H1 (cell line): Measurements from ENCODE around the gene SLC1A1. TPM values are rescaled to one million over a fixed set of nuclear protein-coding genes. Genes with fewer than 3 reads are reported as not detected.

Experiments
- CTCF ChIA-PET: fragments of 300-600 bp; sonication (Branson Sonifier 250); formaldehyde crosslinking; loops from one replicate; lab custom pipeline; 2021; ENCODE audit not compliant: partially characterized antibody; lab: Charles Lee
- POLR2A ChIA-PET: fragments of 300-600 bp; sonication (Branson Sonifier 250); formaldehyde crosslinking; loops from one replicate; lab custom pipeline; 2021; ENCODE audit warnings: inconsistent platforms; ENCODE audit not compliant: partially characterized antibody; lab: Charles Lee
- DNase-seq, 2 experiments: peaks; one replicate each; pipeline versions ENCODE4 v3.0.0 to v3.0.0-alpha.2; 2010 to 2022; ENCODE audit warnings: low spot score in 2 of 2, low read depth in 1 of 2, mixed read lengths in 1 of 2
- FAIRE-seq: peaks from 2 replicates; lab custom pipeline; 2011; peaks lifted over from hg19 to GRCh38; lab: Jason Lieb, UNC
- H2AFZ ChIP-seq: 2 replicates; pipeline ENCODE4 v1.8.1; 2012; ENCODE audit warnings: low read length, inconsistent platforms
- H2AK5ac ChIP-seq: 2 replicates; pipeline ENCODE4 v1.6.1; 2013; ENCODE audit warnings: low read depth, low read length
- H2BK120ac ChIP-seq: replicated peaks from 2 replicates; pipeline ENCODE3; 2013; ENCODE audit warnings: low read depth, low read length, inconsistent platforms
- H2BK12ac ChIP-seq: 2 replicates; pipeline ENCODE4 v1.6.1; 2013; ENCODE audit warnings: low read depth, low read length
- H2BK15ac ChIP-seq: 2 replicates; pipeline ENCODE4 v1.6.1; 2013; ENCODE audit warnings: low read length
- H2BK20ac ChIP-seq: 2 replicates; pipeline ENCODE4 v1.6.1; 2013; ENCODE audit warnings: low read length
- H2BK5ac ChIP-seq: 2 replicates; pipeline ENCODE4 v1.6.1; 2013; ENCODE audit warnings: low read depth, low read length
- H3K14ac ChIP-seq: 2 replicates; pipeline ENCODE4 v1.6.1; 2013; ENCODE audit warnings: inconsistent platforms; ENCODE audit not compliant: insufficient read length
- H3K18ac ChIP-seq: 2 replicates; pipeline ENCODE4 v1.6.1; 2013; ENCODE audit warnings: low read length; ENCODE audit errors: extremely low read depth
- H3K23ac ChIP-seq: 2 replicates; pipeline ENCODE4 v1.6.1; 2013; ENCODE audit warnings: inconsistent platforms; ENCODE audit not compliant: insufficient read length
- H3K23me2 ChIP-seq: 2 replicates; pipeline ENCODE4 v1.6.1; 2013; ENCODE audit warnings: low read depth, low read length
- H3K27ac ChIP-seq: 2 replicates; pipeline ENCODE4 v1.6.1; 2011; ENCODE audit warnings: low read depth, low read length, inconsistent platforms
- H3K27me3 ChIP-seq, 4 experiments: replicated peaks in 1 of 4; 1 replicate in 1 of 4; 2 replicates in 3 of 4; pipeline versions ENCODE4 v1.6.1 to v1.8.1; 2011 to 2013; ENCODE audit warnings: low read length in 3 of 4, mild to moderate bottlenecking in 3 of 4, inconsistent platforms in 2 of 4, mixed read lengths in 2 of 4, moderate library complexity in 1 of 4; ENCODE audit not compliant: control insufficient read depth in 3 of 4, insufficient read depth in 3 of 4; ENCODE audit errors: extremely low read depth in 1 of 4
- H3K36me3 ChIP-seq, 4 experiments: 2 replicates each; pipeline versions ENCODE4 v1.6.1 to v1.8.1; 2011 to 2013; ENCODE audit warnings: mild to moderate bottlenecking in 4 of 4, low read length in 3 of 4, moderate library complexity in 2 of 4, control low read depth in 1 of 4, inconsistent platforms in 1 of 4; ENCODE audit not compliant: insufficient read depth in 4 of 4, control insufficient read depth in 2 of 4
- H3K4ac ChIP-seq: replicated peaks from 2 replicates; pipeline ENCODE3; 2013; ENCODE audit warnings: low read length, low read depth, mixed read lengths, inconsistent platforms; ENCODE audit not compliant: insufficient read length
- H3K4me1 ChIP-seq, 4 experiments: replicated peaks in 1 of 4; 1 replicate in 1 of 4; 2 replicates in 3 of 4; pipeline versions ENCODE4 v1.6.1 to v1.8.1; 2011 to 2013; ENCODE audit warnings: low read length in 3 of 4, inconsistent platforms in 2 of 4, mixed read lengths in 1 of 4; ENCODE audit not compliant: insufficient read depth in 4 of 4, control insufficient read depth in 3 of 4
- H3K4me2 ChIP-seq, 2 experiments: 2 replicates each; pipeline versions ENCODE4 v1.6.1 to v1.8.1; 2011 to 2013; ENCODE audit warnings: low read depth in 2 of 2, low read length in 2 of 2, control low read depth in 1 of 2, inconsistent platforms in 1 of 2, mild to moderate bottlenecking in 1 of 2; ENCODE audit not compliant: insufficient read depth in 1 of 2
- H3K4me3 ChIP-seq, 4 experiments: fragments of 200-600, 300-600 bp in 1 of 4; sonication (generic), shearing (Covaris generic), sonication (Bioruptor Twin) in 1 of 4; 2 replicates each; pipeline versions ENCODE4 v1.5.1 to v1.8.1; 2011 to 2016; ENCODE audit warnings: low read length in 4 of 4, low read depth in 3 of 4, control low read depth in 2 of 4, inconsistent platforms in 2 of 4, mild to moderate bottlenecking in 2 of 4, mixed read lengths in 1 of 4, moderate library complexity in 1 of 4; ENCODE audit not compliant: insufficient read depth in 2 of 4; ENCODE audit errors: extremely low read depth in 1 of 4
- H3K56ac ChIP-seq: replicated peaks from 2 replicates; pipeline ENCODE3; 2013; ENCODE audit warnings: low read depth, mild to moderate bottlenecking, mixed read lengths, low read length, inconsistent platforms; ENCODE audit not compliant: insufficient read length
- H3K79me1 ChIP-seq: 2 replicates; pipeline ENCODE4 v1.6.1; 2013; ENCODE audit warnings: low read depth, low read length, control low read depth
- H3K79me2 ChIP-seq, 2 experiments: 2 replicates each; pipeline versions ENCODE4 v1.6.1 to v1.8.1; 2012 to 2013; ENCODE audit warnings: low read length in 2 of 2, mild to moderate bottlenecking in 2 of 2, inconsistent platforms in 1 of 2; ENCODE audit not compliant: insufficient read depth in 2 of 2, control insufficient read depth in 1 of 2
- H3K9ac ChIP-seq, 4 experiments: replicated peaks in 1 of 4; 1 replicate in 1 of 4; 2 replicates in 3 of 4; pipeline versions ENCODE4 v1.6.1 to v1.8.1; 2011 to 2013; ENCODE audit warnings: low read depth in 3 of 4, low read length in 3 of 4, control low read depth in 2 of 4, mild to moderate bottlenecking in 2 of 4, moderate library complexity in 2 of 4, inconsistent platforms in 1 of 4; ENCODE audit errors: extremely low read depth in 1 of 4
- H3K9me3 ChIP-seq, 2 experiments: 2 replicates each; pipeline versions ENCODE4 v1.6.1 to v1.8.1; 2012 to 2013; ENCODE audit warnings: mild to moderate bottlenecking in 2 of 2, moderate library complexity in 2 of 2, control low read depth in 1 of 2, inconsistent platforms in 1 of 2, low read depth in 1 of 2, low read length in 1 of 2, mixed read lengths in 1 of 2; ENCODE audit not compliant: insufficient read depth in 2 of 2
- H4K20me1 ChIP-seq, 2 experiments: replicated peaks in 1 of 2; 2 replicates each; pipeline versions ENCODE3 to v1.8.1; 2011 to 2013; ENCODE audit warnings: inconsistent platforms in 2 of 2, low read length in 2 of 2, mild to moderate bottlenecking in 1 of 2; ENCODE audit not compliant: insufficient read depth in 2 of 2, control insufficient read depth in 1 of 2
- H4K5ac ChIP-seq: 2 replicates; pipeline ENCODE4 v1.6.1; 2013; ENCODE audit warnings: low read length, low read depth, mixed read lengths, inconsistent platforms; ENCODE audit not compliant: insufficient read length
- H4K8ac ChIP-seq: 2 replicates; pipeline ENCODE4 v1.8.0; 2013; ENCODE audit warnings: mild to moderate bottlenecking, moderate library complexity, low read length, inconsistent platforms; ENCODE audit not compliant: insufficient read depth; ENCODE audit errors: extremely low read depth
- H4K91ac ChIP-seq: replicated peaks from 2 replicates; pipeline ENCODE3; 2013; ENCODE audit warnings: low read length, mixed read lengths, inconsistent platforms; ENCODE audit not compliant: insufficient read length
- BACH1 ChIP-seq: IDR thresholded peaks from 2 replicates; pipeline ENCODE4 v1.6.1; 2012; ENCODE audit warnings: low read length, improper control_type of control experiment
- CEBPB ChIP-seq: IDR thresholded peaks from 2 replicates; pipeline ENCODE4 v1.6.1; 2012; ENCODE audit warnings: low read depth, low read length
- GABPA ChIP-seq: IDR thresholded peaks from 2 replicates; pipeline ENCODE4 v1.6.1; 2011; ENCODE audit warnings: mild to moderate bottlenecking, low read length, moderate library complexity, borderline replicate concordance; ENCODE audit not compliant: insufficient read depth
- MAFK ChIP-seq: IDR thresholded peaks from 2 replicates; pipeline ENCODE4 v1.6.1; 2012; ENCODE audit warnings: low read depth, mild to moderate bottlenecking, improper control_type of control experiment, low read length
- PHF8 ChIP-seq: fragments of 200-600 bp; sonication (generic); conservative IDR thresholded peaks from 2 replicates; pipeline ENCODE4 v1.7.1; 2012; ENCODE audit warnings: low read depth, mild to moderate bottlenecking, inconsistent platforms, low read length, moderate library complexity
- RNF2 ChIP-seq: fragments of 200-900, 300-1000 bp; sonication (generic); IDR thresholded peaks from 2 replicates; pipeline ENCODE4 v1.7.1; 2016; ENCODE audit warnings: borderline replicate concordance, low read depth, mild to moderate bottlenecking, antibody characterized with exemption, low read length; ENCODE audit not compliant: poor library complexity, severe bottlenecking; ENCODE audit errors: missing control alignments
- RXRA ChIP-seq: IDR thresholded peaks from 2 replicates; pipeline ENCODE4 v1.6.1; 2011; ENCODE audit warnings: low read depth, mild to moderate bottlenecking, low read length, moderate library complexity; ENCODE audit not compliant: insufficient read depth
- YY1 ChIP-seq: IDR thresholded peaks from 2 replicates; pipeline ENCODE4 v1.6.1; 2011; ENCODE audit warnings: low read depth, mild to moderate bottlenecking, low read length
- WGBS, 2 experiments: shearing (Covaris generic) in 1 of 2; methylation state at CpG; one replicate each; pipeline versions ENCODE4 v1.1.6 to v1.1.7; 2013 to 2015; ENCODE audit warnings: low lambda C conversion rate in 2 of 2, mixed read lengths in 2 of 2, inconsistent platforms in 1 of 2, low coverage in 1 of 2, missing lambda C conversion rate in 1 of 2; ENCODE audit not compliant: insufficient replicate concordance in 2 of 2, insufficient coverage in 1 of 2, insufficient read length in 1 of 2; ENCODE audit errors: extremely low coverage in 1 of 2, missing lambda C conversion rate in 1 of 2; 5-methylcytosine and 5-hydroxymethylcytosine counted together
- polyA plus RNA-seq, 7 experiments: library from polyadenylated mRNA; depleted of rRNA in 3 of 7; stranded (reverse) in 5 of 7; unstranded in 2 of 7; fragments of >200 nt in 5 of 7; fragments of 200-250 nt in 2 of 7; gene quantifications; 1 replicate in 5 of 7; 2 replicates in 1 of 7; 4 replicates in 1 of 7; pipeline versions ENCODE4 v1.2.1 to v1.2.3, GENCODE V29; 2011 to 2013; ENCODE audit warnings: missing spikeins in 2 of 7, mixed read lengths in 2 of 7
- total RNA-seq: library from RNA; stranded (reverse); fragmentation: NEBNext Ultra II Directional; extraction: Animal tissue kit (Norgen Biotek cat#: 25700); gene quantifications from 2 replicates; pipeline ENCODE4 v1.2.1, GENCODE V29; 2021
- TF ChIP-seq, protein P1 (sequence below), 3 experiments: IDR thresholded peaks; 1 replicate in 2 of 3; 2 replicates in 1 of 3; pipeline versions ENCODE4 v1.5.1 to v1.6.1; 2011; ENCODE audit warnings: low read length in 3 of 3, mild to moderate bottlenecking in 3 of 3, inconsistent platforms in 2 of 3, low read depth in 1 of 3, moderate library complexity in 1 of 3; ENCODE audit not compliant: insufficient read depth in 1 of 3; ENCODE audit errors: control extremely low read depth in 1 of 3

SLC1A1 gene
- total and polyA plus RNA-seq, 2 of the 8 experiments (the other 6 are each of a cell fraction or from before 2014, with no cell fraction given) = 4.7 to 11.7 TPM

- Histone ChIP-seq H3K23me2 (no peaks in the 10 kb centered on the region), H4K5ac (no peak overlapping the region), H3K27me3 (no peaks in the 10 kb centered on the region), H3K27ac (no peak overlapping the region), H3K4me2 (no peak overlapping the region), H3K4me1 (no peaks in the 10 kb centered on the region), H3K9ac (no peak overlapping the region), H3K36me3 (no peaks in the 10 kb centered on the region), H3K4ac (no peak overlapping the region), H2BK12ac (no peak overlapping the region), H4K8ac (no peak overlapping the region), H3K4me3 (no peak overlapping the region), H2AFZ (no peak overlapping the region), H2AK5ac (no peak overlapping the region), H3K56ac (no peak overlapping the region), H4K20me1 (no peaks in the 10 kb centered on the region), H3K79me2 (no peaks in the 10 kb centered on the region), H3K18ac (no peak overlapping the region), H3K79me1 (no peaks in the 10 kb centered on the region), H3K23ac (no peak overlapping the region), H2BK20ac (no peak overlapping the region), H3K14ac (no peak overlapping the region), H2BK120ac (no peak overlapping the region), H4K91ac (no peak overlapping the region), H2BK5ac (no peak overlapping the region), H3K9me3 (no peaks in the 10 kb centered on the region), H2BK15ac (no peak overlapping the region)
- DNase-seq = no peak
- ChIA-PET CTCF (no interaction called here), POLR2A (no interaction called here)
- TF ChIP-seq RNF2 = no peak
- TF ChIP-seq GABPA = no peak
- TF ChIP-seq, protein P1, sequence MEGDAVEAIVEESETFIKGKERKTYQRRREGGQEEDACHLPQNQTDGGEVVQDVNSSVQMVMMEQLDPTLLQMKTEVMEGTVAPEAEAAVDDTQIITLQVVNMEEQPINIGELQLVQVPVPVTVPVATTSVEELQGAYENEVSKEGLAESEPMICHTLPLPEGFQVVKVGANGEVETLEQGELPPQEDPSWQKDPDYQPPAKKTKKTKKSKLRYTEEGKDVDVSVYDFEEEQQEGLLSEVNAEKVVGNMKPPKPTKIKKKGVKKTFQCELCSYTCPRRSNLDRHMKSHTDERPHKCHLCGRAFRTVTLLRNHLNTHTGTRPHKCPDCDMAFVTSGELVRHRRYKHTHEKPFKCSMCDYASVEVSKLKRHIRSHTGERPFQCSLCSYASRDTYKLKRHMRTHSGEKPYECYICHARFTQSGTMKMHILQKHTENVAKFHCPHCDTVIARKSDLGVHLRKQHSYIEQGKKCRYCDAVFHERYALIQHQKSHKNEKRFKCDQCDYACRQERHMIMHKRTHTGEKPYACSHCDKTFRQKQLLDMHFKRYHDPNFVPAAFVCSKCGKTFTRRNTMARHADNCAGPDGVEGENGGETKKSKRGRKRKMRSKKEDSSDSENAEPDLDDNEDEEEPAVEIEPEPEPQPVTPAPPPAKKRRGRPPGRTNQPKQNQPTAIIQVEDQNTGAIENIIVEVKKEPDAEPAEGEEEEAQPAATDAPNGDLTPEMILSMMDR (IDR thresholded peaks at IDR 0.05; ENCODE audit: control extremely low read depth in 1 of 3, insufficient read depth in 1 of 3, low read depth in 1 of 3, low read length in 3 of 3) = no peak
- TF ChIP-seq MAFK = no peak
- no peak for TF ChIP-seq PHF8
- no peak for TF ChIP-seq YY1
- no peak for TF ChIP-seq RXRA
- no peak for TF ChIP-seq CEBPB
- TF ChIP-seq BACH1 = no peak
- WGBS, 2 experiments = 88% methylated on average over 1 of the region's 1 CpG; no CpG with 5 or more reads in 1 of the 2 experiments
- no peak for FAIRE-seq
Observed at GRCh38 chr9:4502444-4502843, 12.2 kb downstream of the SLC1A1 start.
